GM12873 (cell line): ENCODE results near the gene ESAM.

Experiments used
- TF ChIP-seq, protein P1 (sequence below): IDR thresholded peaks from 2 replicates; pipeline ENCODE4 v1.5.1; 2012; ENCODE audit warnings: low read depth, mild to moderate bottlenecking, moderate library complexity, low read length, control low read depth; ENCODE audit not compliant: insufficient read depth; ENCODE audit errors: missing control alignments

Gene ESAM, protein sequence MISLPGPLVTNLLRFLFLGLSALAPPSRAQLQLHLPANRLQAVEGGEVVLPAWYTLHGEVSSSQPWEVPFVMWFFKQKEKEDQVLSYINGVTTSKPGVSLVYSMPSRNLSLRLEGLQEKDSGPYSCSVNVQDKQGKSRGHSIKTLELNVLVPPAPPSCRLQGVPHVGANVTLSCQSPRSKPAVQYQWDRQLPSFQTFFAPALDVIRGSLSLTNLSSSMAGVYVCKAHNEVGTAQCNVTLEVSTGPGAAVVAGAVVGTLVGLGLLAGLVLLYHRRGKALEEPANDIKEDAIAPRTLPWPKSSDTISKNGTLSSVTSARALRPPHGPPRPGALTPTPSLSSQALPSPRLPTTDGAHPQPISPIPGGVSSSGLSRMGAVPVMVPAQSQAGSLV

DNA sequence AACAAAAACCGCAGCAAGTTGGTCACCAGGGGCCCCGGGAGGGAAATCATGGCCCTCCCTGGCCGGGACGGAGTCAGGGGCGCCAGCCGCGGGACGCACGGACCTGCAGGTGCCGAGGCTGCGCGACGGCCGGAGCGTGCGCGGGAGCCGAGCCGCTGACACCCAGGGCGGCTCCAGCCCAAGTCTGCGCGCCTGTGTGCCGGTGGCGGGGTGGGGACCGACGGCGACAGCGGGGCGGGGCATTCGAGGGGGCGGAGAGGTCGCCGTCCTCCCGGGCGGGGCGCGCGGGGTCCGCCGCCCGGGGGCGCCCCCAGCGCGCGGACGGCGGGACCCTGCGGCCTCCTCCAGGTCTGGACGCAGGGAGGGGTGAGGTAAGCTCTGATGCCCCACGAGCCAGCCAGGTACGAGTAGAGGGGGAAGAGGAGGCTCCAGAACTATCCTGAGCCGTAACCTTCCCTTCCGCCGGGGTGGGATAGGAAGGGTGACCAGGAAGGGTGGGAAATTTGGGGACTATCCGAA lies at the start of gene ESAM:
Gene ESAM, minus strand, starts transcription at position 186 of the 519 bp plus-strand sequence. Its CDS starts 136 bp downstream, at position 50.
- TF ChIP-seq, protein P1, sequence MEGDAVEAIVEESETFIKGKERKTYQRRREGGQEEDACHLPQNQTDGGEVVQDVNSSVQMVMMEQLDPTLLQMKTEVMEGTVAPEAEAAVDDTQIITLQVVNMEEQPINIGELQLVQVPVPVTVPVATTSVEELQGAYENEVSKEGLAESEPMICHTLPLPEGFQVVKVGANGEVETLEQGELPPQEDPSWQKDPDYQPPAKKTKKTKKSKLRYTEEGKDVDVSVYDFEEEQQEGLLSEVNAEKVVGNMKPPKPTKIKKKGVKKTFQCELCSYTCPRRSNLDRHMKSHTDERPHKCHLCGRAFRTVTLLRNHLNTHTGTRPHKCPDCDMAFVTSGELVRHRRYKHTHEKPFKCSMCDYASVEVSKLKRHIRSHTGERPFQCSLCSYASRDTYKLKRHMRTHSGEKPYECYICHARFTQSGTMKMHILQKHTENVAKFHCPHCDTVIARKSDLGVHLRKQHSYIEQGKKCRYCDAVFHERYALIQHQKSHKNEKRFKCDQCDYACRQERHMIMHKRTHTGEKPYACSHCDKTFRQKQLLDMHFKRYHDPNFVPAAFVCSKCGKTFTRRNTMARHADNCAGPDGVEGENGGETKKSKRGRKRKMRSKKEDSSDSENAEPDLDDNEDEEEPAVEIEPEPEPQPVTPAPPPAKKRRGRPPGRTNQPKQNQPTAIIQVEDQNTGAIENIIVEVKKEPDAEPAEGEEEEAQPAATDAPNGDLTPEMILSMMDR, result peak; percentile 9

DNA sequence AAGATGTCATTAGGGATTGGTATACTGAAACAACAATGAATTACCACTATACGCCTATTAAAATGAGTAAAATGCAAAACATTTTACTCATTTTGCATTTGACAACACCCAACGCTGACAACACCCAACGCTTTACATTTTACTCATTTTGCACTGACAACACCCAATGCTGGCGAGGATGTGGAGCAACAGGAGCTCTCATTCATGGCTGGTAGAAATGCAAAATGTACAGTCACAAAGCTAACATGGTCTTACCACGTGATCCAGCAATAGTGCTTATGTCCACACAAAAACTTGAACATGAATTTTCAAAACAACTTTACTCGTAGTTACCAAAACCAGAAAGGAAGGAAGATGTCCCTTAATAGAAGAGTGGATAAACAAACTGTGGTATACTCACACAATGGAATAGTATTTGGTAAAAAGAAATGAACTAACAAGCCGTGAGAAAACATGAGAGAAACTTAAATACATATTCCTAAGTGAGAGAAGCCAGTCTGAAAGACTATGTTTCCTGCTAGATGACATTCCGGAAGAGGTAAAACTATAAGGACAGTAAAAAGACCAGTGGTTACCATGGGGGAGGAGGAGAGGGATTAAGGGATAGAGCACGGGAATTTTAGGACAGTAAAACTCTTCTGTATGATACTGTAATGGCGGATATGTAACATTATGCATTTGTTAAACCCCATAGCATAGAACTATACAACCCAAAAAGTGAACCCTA lies 49.5 kb upstream of the ESAM start:
- TF ChIP-seq, protein P1, result no peak

DNA sequence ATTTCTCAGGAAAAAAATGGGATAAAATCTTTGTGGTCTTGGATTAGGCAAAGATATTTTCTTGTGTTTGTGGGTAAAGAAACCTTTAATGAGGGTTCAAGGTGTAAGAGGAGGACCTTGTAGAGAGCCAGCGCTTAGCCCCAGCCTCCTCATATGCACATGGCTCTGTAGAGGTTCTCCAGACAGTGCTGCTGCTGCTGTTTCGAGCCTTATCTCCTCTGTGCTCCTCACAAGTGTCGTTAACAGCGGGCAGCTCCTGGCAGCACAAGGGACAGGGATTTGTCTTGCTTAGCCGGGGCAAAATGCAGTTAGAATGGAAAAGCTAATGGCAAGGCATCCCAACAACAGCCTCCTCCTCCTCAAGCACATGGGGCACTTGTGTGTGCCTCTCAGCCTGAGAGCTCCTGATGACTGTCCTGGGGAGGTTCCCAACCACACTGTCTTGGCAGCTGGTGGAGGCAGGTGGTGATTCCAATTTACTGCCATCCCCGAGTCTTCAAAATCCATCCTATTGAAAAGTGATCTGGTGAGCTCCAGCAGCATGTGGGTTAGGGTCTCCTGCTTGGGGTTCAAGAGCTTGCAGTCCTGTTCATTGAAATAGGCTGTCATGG lies 45.7 kb upstream of the ESAM start:
- TF ChIP-seq, protein P1, result no peak

DNA sequence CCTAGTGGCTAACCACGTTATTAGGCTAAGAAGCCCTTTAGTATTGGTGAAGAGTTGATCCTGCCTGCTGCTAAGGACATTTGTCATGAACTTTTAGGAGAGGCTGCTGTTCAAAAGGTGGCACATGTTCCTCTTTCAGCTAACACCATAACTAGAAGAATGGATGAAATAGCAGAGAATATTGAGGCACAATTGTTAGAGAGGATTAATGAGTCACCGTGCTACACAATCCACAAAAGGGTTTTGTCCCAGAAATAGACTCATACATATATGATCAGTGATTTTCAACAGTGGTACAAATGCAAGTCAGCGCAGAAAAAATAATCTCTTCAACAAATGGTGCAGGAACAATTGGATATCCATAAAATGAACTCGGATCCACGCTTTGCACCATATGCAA lies 45.1 kb upstream of the ESAM start:
- TF ChIP-seq, protein P1, result no peak

DNA sequence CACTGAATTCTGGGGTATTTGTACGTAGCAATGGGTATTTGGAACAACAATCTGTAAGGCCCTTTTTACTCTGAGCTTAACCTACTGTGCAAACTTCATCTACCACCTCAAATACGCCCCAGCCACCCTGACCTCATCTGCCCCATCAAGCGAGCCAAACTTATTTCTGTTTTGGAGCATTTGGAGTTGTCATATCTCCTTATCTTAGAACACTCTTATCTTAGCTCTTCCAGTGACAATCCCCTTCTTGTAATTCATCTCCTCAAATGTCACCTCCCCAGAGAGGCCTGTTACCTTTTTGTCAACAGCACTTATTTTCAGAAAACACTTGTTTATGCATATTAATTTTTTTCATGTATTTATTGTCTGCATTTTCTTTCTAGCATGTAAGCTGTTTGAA lies 42.8 kb upstream of the ESAM start:
- TF ChIP-seq, protein P1, result no peak

DNA sequence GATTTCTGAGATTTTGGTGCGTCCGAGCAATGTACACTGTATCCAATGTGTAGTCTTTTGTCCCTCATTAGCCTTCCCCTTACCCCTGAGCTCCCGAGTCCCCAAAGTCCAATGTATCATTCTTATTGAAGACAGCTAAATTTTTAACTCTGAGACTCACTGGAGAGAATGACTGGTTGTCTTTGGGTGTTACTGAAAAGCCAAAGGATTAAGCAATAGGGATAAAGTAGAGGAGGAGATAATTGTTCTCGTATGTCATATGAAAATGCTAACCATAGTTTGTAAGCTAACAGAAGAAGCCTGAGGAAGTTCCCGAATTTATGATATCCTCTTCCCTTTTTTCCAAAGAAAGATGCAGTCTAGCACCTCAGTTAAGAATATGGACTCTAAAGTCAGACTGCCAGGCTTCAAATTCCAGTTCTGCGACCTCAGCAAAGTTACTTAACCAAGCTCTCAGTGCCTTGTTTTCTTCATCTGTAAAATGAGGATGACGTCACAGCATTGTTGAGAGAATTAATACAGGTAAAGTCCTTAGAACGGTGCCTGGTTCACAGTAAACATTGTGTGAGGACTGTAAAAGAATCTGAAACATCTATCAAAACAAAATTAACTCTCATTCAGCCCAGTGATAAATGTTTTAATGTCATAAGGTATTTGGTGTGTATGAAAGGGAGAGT lies 39.7 kb upstream of the ESAM start:
- TF ChIP-seq, protein P1, result no peak
